ENCODE measurements around the gene MMP15. TPM values are rescaled to one million over a fixed set of nuclear protein-coding genes. Genes with fewer than 3 reads are reported as not detected.

Gene MMP15
- total and polyA plus RNA-seq, 2 of the 4 experiments (the other 2 are of a cell fraction), result 0.18 to 0.56 TPM

DNA sequence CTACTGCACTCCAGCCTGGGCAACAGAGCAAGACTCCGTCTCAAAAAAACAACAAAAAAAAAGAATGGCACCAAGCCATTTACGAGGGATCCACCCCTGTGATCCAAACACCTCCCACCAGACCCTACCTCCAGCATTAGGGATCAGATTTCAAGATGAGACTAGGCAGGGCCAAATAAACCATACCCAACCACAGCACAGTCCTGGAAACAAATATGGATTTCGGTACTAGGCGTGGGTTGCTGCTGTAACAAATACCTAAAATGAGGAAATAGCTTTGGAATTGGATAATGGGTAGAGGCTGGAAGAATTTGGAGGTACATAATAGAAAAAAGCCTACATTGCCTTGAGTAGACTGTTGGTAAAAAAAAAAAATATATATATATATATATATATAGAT is 49.1 kb downstream of the MMP15 start:
- intact Hi-C loops (cut with micrococcal nuclease), result loop anchor here (5.0 kb wide), 1 partner anchor 593 kb away; no protein-coding TSS in a partner anchor
- H4K20me1 ChIP-seq (ENCODE audit: insufficient read depth, low read length), result no peaks in the 10 kb centered on the region
- CTCF ChIA-PET, result no interaction called here

More for the DNA sequence above, 49.1 kb downstream of the MMP15 start:
- Histone ChIP-seq H3K4ac (ENCODE audit: low read depth, low read length) (no peak overlapping the region), H2AK9ac (replicated peaks; ENCODE audit: low read depth, low read length, poor library complexity) (no peak overlapping the region), H3K18ac (ENCODE audit: low read depth, low read length) (no peak overlapping the region), H2BK5ac (ENCODE audit: low read depth, low read length, poor library complexity, severe bottlenecking) (no peak overlapping the region), H2AK5ac (ENCODE audit: low read depth, low read length) (no peak overlapping the region), H3K56ac (ENCODE audit: extremely low read depth, insufficient read depth, low read length) (no peak overlapping the region), H3K9me3 (ENCODE audit: control insufficient read depth, insufficient read depth, low read length) (0 out of 2 replicates have a peak, but pooled peaks cover 2% of the 10 kb centered on the region), H3K27me3 (ENCODE audit: control insufficient read depth, insufficient read depth, low read length) (no peaks in the 10 kb centered on the region; the same call in 1 of the 2 replicates), H3K23ac (ENCODE audit: low read depth, low read length) (no peak overlapping the region), H3K9me1 (ENCODE audit: insufficient read depth, low read length) (no peaks in the 10 kb centered on the region), H3K36me3 (ENCODE audit: control insufficient read depth, insufficient read depth, low read length) (no peaks in the 10 kb centered on the region), H3K79me1 (ENCODE audit: low read depth in 1 of 2, low read length in 2 of 2) (no peaks in the 10 kb centered on the region), H3K4me3 (ENCODE audit: insufficient read depth, low read depth, low read length) (no peak overlapping the region), H4K8ac (ENCODE audit: low read depth in 2 of 2, low read length in 2 of 2) (no peak overlapping the region), H3K27ac (ENCODE audit: insufficient read depth, low read length) (no peak overlapping the region), H2AFZ (replicated peaks; ENCODE audit: low read length, poor library complexity) (no peak overlapping the region), H2BK120ac (ENCODE audit: low read depth, low read length) (no peak overlapping the region), H3K4me2 (ENCODE audit: low read depth, low read length) (no peak overlapping the region), H4K91ac (ENCODE audit: insufficient read depth, low read depth, low read length) (no peak overlapping the region), H4K5ac (ENCODE audit: low read depth, low read length) (no peak overlapping the region), H3K9ac (ENCODE audit: low read depth, low read length) (no peak overlapping the region), H3K14ac (replicated peaks; ENCODE audit: low read depth, low read length) (no peak overlapping the region), H3K4me1 (ENCODE audit: control insufficient read depth, insufficient read depth, low read length) (no peaks in the 10 kb centered on the region), H2BK20ac (ENCODE audit: low read depth, low read length) (no peak overlapping the region), H2BK15ac (ENCODE audit: low read depth, low read length) (no peak overlapping the region)
- in situ Hi-C loops (cut with MboI; ENCODE audit: low sequenced_read_pairs), result no loop called here
- no TSS peak for BruUV-seq (replicated peaks)
- TF ChIP-seq NFE2L2 (IDR thresholded peaks at IDR 0.05; ENCODE audit: low read depth, low read length) (no peak), CEBPB (IDR thresholded peaks at IDR 0.05; ENCODE audit: low read depth, low read length) (no peak), MAFK (IDR thresholded peaks at IDR 0.05; ENCODE audit: low read depth, low read length) (no peak), SMC3 (IDR thresholded peaks at IDR 0.05; ENCODE audit: low read depth, low read length) (no peak), MXI1 (IDR thresholded peaks at IDR 0.05; ENCODE audit: borderline replicate concordance, low read depth, low read length) (no peak), BHLHE40 (IDR thresholded peaks at IDR 0.05; ENCODE audit: low read depth, low read length) (no peak), RCOR1 (IDR thresholded peaks at IDR 0.05; ENCODE audit: insufficient replicate concordance, low read length) (no peak), CHD1 (IDR thresholded peaks at IDR 0.05; ENCODE audit: low read depth, low read length) (no peak), RAD21 (IDR thresholded peaks at IDR 0.05; ENCODE audit: low read length) (no peak), RFX5 (IDR thresholded peaks at IDR 0.05; ENCODE audit: low read depth, low read length) (no peak)
- TF ChIP-seq, protein P1, sequence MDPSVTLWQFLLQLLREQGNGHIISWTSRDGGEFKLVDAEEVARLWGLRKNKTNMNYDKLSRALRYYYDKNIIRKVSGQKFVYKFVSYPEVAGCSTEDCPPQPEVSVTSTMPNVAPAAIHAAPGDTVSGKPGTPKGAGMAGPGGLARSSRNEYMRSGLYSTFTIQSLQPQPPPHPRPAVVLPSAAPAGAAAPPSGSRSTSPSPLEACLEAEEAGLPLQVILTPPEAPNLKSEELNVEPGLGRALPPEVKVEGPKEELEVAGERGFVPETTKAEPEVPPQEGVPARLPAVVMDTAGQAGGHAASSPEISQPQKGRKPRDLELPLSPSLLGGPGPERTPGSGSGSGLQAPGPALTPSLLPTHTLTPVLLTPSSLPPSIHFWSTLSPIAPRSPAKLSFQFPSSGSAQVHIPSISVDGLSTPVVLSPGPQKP (IDR thresholded peaks at IDR 0.05; ENCODE audit: borderline replicate concordance, low read depth, low read length), result no peak
- TF ChIP-seq, protein P2, sequence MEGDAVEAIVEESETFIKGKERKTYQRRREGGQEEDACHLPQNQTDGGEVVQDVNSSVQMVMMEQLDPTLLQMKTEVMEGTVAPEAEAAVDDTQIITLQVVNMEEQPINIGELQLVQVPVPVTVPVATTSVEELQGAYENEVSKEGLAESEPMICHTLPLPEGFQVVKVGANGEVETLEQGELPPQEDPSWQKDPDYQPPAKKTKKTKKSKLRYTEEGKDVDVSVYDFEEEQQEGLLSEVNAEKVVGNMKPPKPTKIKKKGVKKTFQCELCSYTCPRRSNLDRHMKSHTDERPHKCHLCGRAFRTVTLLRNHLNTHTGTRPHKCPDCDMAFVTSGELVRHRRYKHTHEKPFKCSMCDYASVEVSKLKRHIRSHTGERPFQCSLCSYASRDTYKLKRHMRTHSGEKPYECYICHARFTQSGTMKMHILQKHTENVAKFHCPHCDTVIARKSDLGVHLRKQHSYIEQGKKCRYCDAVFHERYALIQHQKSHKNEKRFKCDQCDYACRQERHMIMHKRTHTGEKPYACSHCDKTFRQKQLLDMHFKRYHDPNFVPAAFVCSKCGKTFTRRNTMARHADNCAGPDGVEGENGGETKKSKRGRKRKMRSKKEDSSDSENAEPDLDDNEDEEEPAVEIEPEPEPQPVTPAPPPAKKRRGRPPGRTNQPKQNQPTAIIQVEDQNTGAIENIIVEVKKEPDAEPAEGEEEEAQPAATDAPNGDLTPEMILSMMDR (conservative IDR thresholded peaks at IDR 0.05; ENCODE audit: low read depth, low read length), result no peak
- TF ChIP-seq, protein P3, sequence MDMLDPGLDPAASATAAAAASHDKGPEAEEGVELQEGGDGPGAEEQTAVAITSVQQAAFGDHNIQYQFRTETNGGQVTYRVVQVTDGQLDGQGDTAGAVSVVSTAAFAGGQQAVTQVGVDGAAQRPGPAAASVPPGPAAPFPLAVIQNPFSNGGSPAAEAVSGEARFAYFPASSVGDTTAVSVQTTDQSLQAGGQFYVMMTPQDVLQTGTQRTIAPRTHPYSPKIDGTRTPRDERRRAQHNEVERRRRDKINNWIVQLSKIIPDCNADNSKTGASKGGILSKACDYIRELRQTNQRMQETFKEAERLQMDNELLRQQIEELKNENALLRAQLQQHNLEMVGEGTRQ (IDR thresholded peaks at IDR 0.05; ENCODE audit: low read depth, low read length), result no peak
- no peak for DNase-seq
- POLR2A ChIA-PET (ENCODE audit: unreplicated experiment), result no interaction called here
- WGBS, 2 experiments (ENCODE audit: extremely low coverage in 2 of 2, insufficient read length in 1 of 2), result no CpG with 5 or more reads among the region's 4 CpGs
- dilution Hi-C loops (cut with HindIII; ENCODE audit: low sequenced_read_pairs, unreplicated experiment), result no loop called here
- no peak for ATAC-seq (ENCODE audit: low read depth)

Data from IMR-90 (cell line).